Measurements from ENCODE around the gene EOGT.

Gene EOGT

DNA sequence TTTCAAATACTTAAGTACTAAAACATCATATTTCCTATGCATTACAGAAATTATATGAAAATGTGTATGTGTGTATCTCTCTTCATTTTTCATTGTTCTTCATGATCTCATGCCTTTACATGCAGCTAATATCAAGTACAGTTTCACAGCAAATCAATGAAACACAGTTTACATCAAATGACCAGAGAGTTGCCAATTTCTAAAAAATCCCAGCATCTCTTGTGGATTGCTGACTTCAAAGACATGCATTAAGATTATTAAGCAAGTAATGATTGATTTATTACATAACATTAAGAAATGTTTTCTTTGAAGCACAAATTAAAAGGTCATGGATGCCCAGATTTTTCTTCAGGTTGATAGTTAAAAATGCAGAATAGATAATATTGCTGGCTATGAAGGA, 50.1 kb downstream of the EOGT start:
- no peak for DNase-seq (ENCODE audit: low read depth in 2 of 2)

GRCh38 chr3:68958932-68959331, 54.6 kb downstream of the EOGT start:
- DNase-seq (ENCODE audit: low read depth in 2 of 2) = no peak

- DNase-seq (ENCODE audit: low read depth in 2 of 2) = no peak
Observed at GRCh38 chr3:68957895-68958294, 55.6 kb downstream of the EOGT start.

GRCh38 chr3:68953816-68954444, 59.6 kb downstream of the EOGT start:
- DNase-seq (ENCODE audit: low read depth in 2 of 2) = no peak

DNA sequence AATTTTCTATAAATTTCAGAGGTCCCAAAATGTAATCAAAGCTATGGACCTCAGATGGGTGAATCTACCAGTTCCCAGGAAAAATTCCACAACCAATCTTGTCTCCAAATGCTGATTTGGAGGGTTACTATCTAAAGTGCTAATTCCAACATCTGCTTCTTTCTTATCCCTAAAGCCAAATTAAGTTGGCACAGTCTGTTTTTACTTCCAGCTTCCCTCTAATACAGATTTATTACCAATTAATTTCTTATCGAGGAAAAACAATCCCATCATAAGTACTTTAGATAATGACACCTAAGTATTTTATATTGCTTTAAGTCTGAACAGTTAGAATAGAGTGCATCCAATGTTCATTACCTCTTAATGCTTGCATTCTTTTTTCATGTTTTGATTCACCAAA, 68.3 kb downstream of the EOGT start:
- no peak for DNase-seq (ENCODE audit: low read depth in 2 of 2)

- no peak for DNase-seq (ENCODE audit: low read depth in 2 of 2)
Observed at GRCh38 chr3:68943753-68944500, 69.6 kb downstream of the EOGT start.

GRCh38 chr3:68941055-68941454, 72.4 kb downstream of the EOGT start:
- DNase-seq (ENCODE audit: low read depth in 2 of 2) = no peak

GRCh38 chr3:68936856-68937255, 76.6 kb downstream of the EOGT start:
- no peak for DNase-seq (ENCODE audit: low read depth in 2 of 2)

DNA sequence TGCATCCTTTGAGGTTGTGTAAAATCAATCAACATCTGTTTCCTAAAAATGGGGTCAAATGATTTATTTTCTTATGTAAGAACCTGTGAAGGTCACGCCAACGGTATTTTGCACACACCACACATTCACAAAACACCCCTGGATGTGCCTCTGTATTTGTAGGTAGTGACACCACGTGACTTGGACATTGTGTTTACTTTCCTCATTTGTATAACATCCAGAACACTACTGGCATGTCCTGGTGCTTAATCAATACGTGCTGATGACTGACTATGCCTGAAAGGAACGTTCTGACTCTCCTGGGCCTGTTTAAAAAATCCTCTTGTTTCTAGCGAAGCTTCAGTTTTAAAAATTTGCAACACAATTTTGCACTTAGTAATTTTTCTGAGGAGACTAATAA, 77.7 kb downstream of the EOGT start:
- no peak for DNase-seq (ENCODE audit: low read depth in 2 of 2)

- DNase-seq (ENCODE audit: low read depth in 2 of 2) = no peak
Observed at GRCh38 chr3:68931406-68932149, 81.9 kb downstream of the EOGT start.

Data from stimulated activated CD4-positive, alpha-beta T cell treated with anti-CD3 and anti-CD28 coated beads, Interleukin-1b, Interleukin-23, amount 100 ng/mL, for 1 hour (primary cell).